Thyroid gland (tissue), 4 donors: Measurements from ENCODE around the gene VSIG10.
A peak's percentile ranks its signal among the peaks of the same experiment; 100 is the strongest.

Experiments used
- CTCF ChIP-seq, 6 experiments: fragments of 200-600 bp in 3 of 6; fragments of 450-650 bp in 3 of 6; sonication (generic) in 3 of 6; IDR thresholded peaks; one replicate each; pipeline ENCODE4 v1.5.1; 2016 to 2019; ENCODE audit warnings: antibody characterized with exemption in 6 of 6, mild to moderate bottlenecking in 2 of 6, inconsistent platforms in 1 of 6, moderate library complexity in 1 of 6
- POLR2A ChIP-seq, 2 donors: fragments of 450-650 bp; IDR thresholded peaks; one replicate each; pipeline ENCODE4 v1.6.1; 2017; ENCODE audit warnings: antibody characterized with exemption in 2 of 2, mild to moderate bottlenecking in 2 of 2, moderate library complexity in 1 of 2

GRCh38 chr12:118126119-118126757, 22.4 kb upstream of the VSIG10 start:
- TF ChIP-seq CTCF (IDR thresholded peaks at IDR 0.05) (no peak), POLR2A (IDR thresholded peaks at IDR 0.05) (peak in 1 of 2 donors; percentile 14)
